ENCODE measurements around the gene MYO9A. TPM values are rescaled to one million over a fixed set of nuclear protein-coding genes. Genes with fewer than 3 reads are reported as not detected.

MYO9A gene
- total and polyA plus RNA-seq, 2 experiments from 2014 or later = 13.1 to 42.8 TPM

GRCh38 chr15:72112805-72113204 lies 5.1 kb downstream of the MYO9A start:
- no peak overlapping the region for H2AFZ ChIP-seq
- peaks cover 12% of the 10 kb centered on the region for H3K4me1 ChIP-seq (ENCODE audit: insufficient read depth)
- H3K79me2 ChIP-seq = peaks cover 93% of the 10 kb centered on the region
- H3K4me3 ChIP-seq = no peak overlapping the region
- no peak for DNase-seq (ENCODE audit: low spot score)
- H4K20me1 ChIP-seq (ENCODE audit: insufficient read depth, poor library complexity, severe bottlenecking) = peaks cover 20% of the 10 kb centered on the region
- H3K9me2 ChIP-seq (replicated peaks; ENCODE audit: insufficient read depth) = no peaks in the 10 kb centered on the region
- no peak overlapping the region for H3K27ac ChIP-seq
- H3K4me2 ChIP-seq = no peak overlapping the region
- TF ChIP-seq CTCF (IDR thresholded peaks at IDR 0.05; ENCODE audit: poor library complexity) = no peak
- no peak for TF ChIP-seq EZH2phosphoT487 (IDR thresholded peaks at IDR 0.05; ENCODE audit: low read depth, severe bottlenecking, unreplicated experiment)
- no peak for TF ChIP-seq EZH2 (IDR thresholded peaks at IDR 0.05; ENCODE audit: borderline replicate concordance)
- no peaks in the 10 kb centered on the region for H3K36me3 ChIP-seq (replicated peaks; ENCODE audit: insufficient read depth, low read depth)
- H3K9me3 ChIP-seq (ENCODE audit: low read depth) = no peaks in the 10 kb centered on the region
- no peaks in the 10 kb centered on the region for H3K27me3 ChIP-seq

GRCh38 chr15:72112116-72112515 lies 5.8 kb downstream of the MYO9A start:
- no peak for DNase-seq (ENCODE audit: low spot score)
- Histone ChIP-seq H3K4me1 (ENCODE audit: insufficient read depth) (peaks cover 12% of the 10 kb centered on the region), H3K36me3 (replicated peaks; ENCODE audit: insufficient read depth, low read depth) (no peaks in the 10 kb centered on the region), H4K20me1 (ENCODE audit: insufficient read depth, poor library complexity, severe bottlenecking) (peaks cover 20% of the 10 kb centered on the region), H3K4me2 (no peak overlapping the region), H3K9me2 (replicated peaks; ENCODE audit: insufficient read depth) (no peaks in the 10 kb centered on the region), H3K4me3 (no peak overlapping the region), H3K9me3 (ENCODE audit: low read depth) (no peaks in the 10 kb centered on the region), H2AFZ (no peak overlapping the region), H3K79me2 (peaks cover 99% of the 10 kb centered on the region), H3K27me3 (no peaks in the 10 kb centered on the region), H3K27ac (no peak overlapping the region)
- no peak for TF ChIP-seq CTCF (IDR thresholded peaks at IDR 0.05; ENCODE audit: poor library complexity)
- TF ChIP-seq EZH2 (IDR thresholded peaks at IDR 0.05; ENCODE audit: borderline replicate concordance) = no peak
- WGBS (ENCODE audit: low lambda C conversion rate, missing lambda C conversion rate) = 76% methylated on average over 2 of the region's 2 CpGs

- H3K27ac ChIP-seq = no peak overlapping the region
- no peak overlapping the region for H3K4me3 ChIP-seq
- H4K20me1 ChIP-seq (ENCODE audit: insufficient read depth, poor library complexity, severe bottlenecking) = peaks cover 16% of the 10 kb centered on the region
- no peaks in the 10 kb centered on the region for H3K9me2 ChIP-seq (replicated peaks; ENCODE audit: insufficient read depth)
- H3K79me2 ChIP-seq = peaks cover 99% of the 10 kb centered on the region
- no peak overlapping the region for H2AFZ ChIP-seq
- DNase-seq (ENCODE audit: low spot score) = no peak
- H3K4me2 ChIP-seq = no peak overlapping the region
- no peaks in the 10 kb centered on the region for H3K9me3 ChIP-seq (ENCODE audit: low read depth)
- no peaks in the 10 kb centered on the region for H3K36me3 ChIP-seq (replicated peaks; ENCODE audit: insufficient read depth, low read depth)
- WGBS (ENCODE audit: low lambda C conversion rate, missing lambda C conversion rate) = 73% methylated on average over 3 of the region's 3 CpGs
- H3K4me1 ChIP-seq (ENCODE audit: insufficient read depth) = peaks cover 2% of the 10 kb centered on the region
- no peak for TF ChIP-seq EZH2phosphoT487 (IDR thresholded peaks at IDR 0.05; ENCODE audit: low read depth, severe bottlenecking, unreplicated experiment)
- no peak for TF ChIP-seq EZH2 (IDR thresholded peaks at IDR 0.05; ENCODE audit: borderline replicate concordance)
- TF ChIP-seq CTCF (IDR thresholded peaks at IDR 0.05; ENCODE audit: poor library complexity) = no peak
- no peaks in the 10 kb centered on the region for H3K27me3 ChIP-seq
These were observed 7.6 kb downstream of the MYO9A start for GRCh38 chr15:72110355-72110754.

- Histone ChIP-seq H3K9me3 (ENCODE audit: low read depth) (no peaks in the 10 kb centered on the region), H3K27ac (no peak overlapping the region), H2AFZ (no peak overlapping the region), H3K4me1 (ENCODE audit: insufficient read depth) (peaks cover 3% of the 10 kb centered on the region), H4K20me1 (ENCODE audit: insufficient read depth, poor library complexity, severe bottlenecking) (peaks cover 15% of the 10 kb centered on the region), H3K4me3 (no peak overlapping the region), H3K36me3 (replicated peaks; ENCODE audit: insufficient read depth, low read depth) (no peaks in the 10 kb centered on the region), H3K9me2 (replicated peaks; ENCODE audit: insufficient read depth) (no peaks in the 10 kb centered on the region), H3K79me2 (peaks cover 80% of the 10 kb centered on the region), H3K4me2 (no peak overlapping the region), H3K27me3 (no peaks in the 10 kb centered on the region)
- 95% methylated on average over 2 of the region's 2 CpGs for WGBS (ENCODE audit: low lambda C conversion rate, missing lambda C conversion rate)
- no peak for DNase-seq (ENCODE audit: low spot score)
- TF ChIP-seq EZH2 (IDR thresholded peaks at IDR 0.05; ENCODE audit: borderline replicate concordance) = no peak
- no peak for TF ChIP-seq EZH2phosphoT487 (IDR thresholded peaks at IDR 0.05; ENCODE audit: low read depth, severe bottlenecking, unreplicated experiment)
- TF ChIP-seq CTCF (IDR thresholded peaks at IDR 0.05; ENCODE audit: poor library complexity) = no peak
These were observed 11.9 kb downstream of the MYO9A start for GRCh38 chr15:72106068-72106467.

Data from hepatocyte (in vitro differentiated cells).